Stomach smooth muscle (tissue), 2 donors: Measurements from ENCODE around the gene TSC22D1.

Source experiments
- H3K27ac ChIP-seq: one replicate; pipeline ENCODE4 v1.7.0; 2013; ENCODE audit warnings: mild to moderate bottlenecking, low read length, inconsistent platforms
- H3K27me3 ChIP-seq, 2 donors: one replicate each; pipeline ENCODE4 v1.7.0; 2013; ENCODE audit warnings: low read length in 2 of 2; ENCODE audit not compliant: insufficient read depth in 2 of 2, control insufficient read depth in 1 of 2
- H3K36me3 ChIP-seq, 2 donors: one replicate each; pipeline ENCODE4 v1.7.0; 2013; ENCODE audit warnings: low read length in 2 of 2; ENCODE audit not compliant: control insufficient read depth in 2 of 2, insufficient read depth in 2 of 2
- H3K4me1 ChIP-seq: one replicate; pipeline ENCODE4 v1.7.0; 2013; ENCODE audit warnings: low read length; ENCODE audit not compliant: control insufficient read depth, insufficient read depth
- H3K4me3 ChIP-seq, 2 donors: one replicate each; pipeline ENCODE4 v1.7.0; 2013; ENCODE audit warnings: low read length in 2 of 2
- H3K9ac ChIP-seq, 2 donors: one replicate each; pipeline ENCODE4 v1.7.0; 2013; ENCODE audit warnings: low read length in 2 of 2, mild to moderate bottlenecking in 1 of 2
- H3K9me3 ChIP-seq, 2 donors: one replicate each; pipeline ENCODE4 v1.7.0; 2013; ENCODE audit warnings: low read length in 2 of 2; ENCODE audit not compliant: control insufficient read depth in 2 of 2
- donor health status: healthy.
- donor health status: Pancreatic carcinoma.

Gene TSC22D1

GRCh38 chr13:44439452-44440024 is 136.6 kb downstream of the TSC22D1 start:
- Histone ChIP-seq H3K27me3 (no peaks in the 10 kb centered on the region), H3K27ac (peak overlapping the region; percentile 56), H3K9me3 (no peaks in the 10 kb centered on the region), H3K4me3 (peak overlapping the region; percentile 3 to 16), H3K4me1 (peaks cover 14% of the 10 kb centered on the region), H3K36me3 (peaks cover under 1 to 3% of the 10 kb centered on the region in 2 donors), H3K9ac (peak overlapping the region; percentile 16 to 30)

- Histone ChIP-seq H3K9ac (no peak overlapping the region), H3K4me1 (peaks cover 14% of the 10 kb centered on the region), H3K4me3 (no peak overlapping the region), H3K9me3 (no peaks in the 10 kb centered on the region), H3K27me3 (no peaks in the 10 kb centered on the region), H3K36me3 (peaks cover 11 to 16% of the 10 kb centered on the region in 2 donors), H3K27ac (no peak overlapping the region)
Observed at GRCh38 chr13:44438234-44438579, 137.9 kb downstream of the TSC22D1 start.

- Histone ChIP-seq H3K4me1 (peaks cover 21% of the 10 kb centered on the region), H3K9me3 (no peaks in the 10 kb centered on the region), H3K27ac (peak overlapping the region; percentile 69), H3K4me3 (peak overlapping the region; percentile 71 to 98), H3K36me3 (peaks cover 14 to 17% of the 10 kb centered on the region in 2 donors), H3K9ac (peak overlapping the region; percentile 70 to 71), H3K27me3 (no peaks in the 10 kb centered on the region)
Observed at GRCh38 chr13:44437356-44438233, 138.5 kb downstream of the TSC22D1 start.

GRCh38 chr13:44436589-44437337 is 139.4 kb downstream of the TSC22D1 start:
- Histone ChIP-seq H3K4me1 (peaks cover 25% of the 10 kb centered on the region), H3K9ac (peak overlapping the region; percentile 97 to 100), H3K9me3 (no peaks in the 10 kb centered on the region), H3K27me3 (no peaks in the 10 kb centered on the region), H3K27ac (peak overlapping the region; percentile 95), H3K4me3 (peak overlapping the region; percentile 98 to 99), H3K36me3 (peaks cover 15 to 17% of the 10 kb centered on the region in 2 donors)

GRCh38 chr13:44435919-44436510 is 140.1 kb downstream of the TSC22D1 start:
- H3K4me1 ChIP-seq, result peaks cover 25% of the 10 kb centered on the region
- H3K36me3 ChIP-seq, result peaks cover 15 to 17% of the 10 kb centered on the region in 2 donors
- H3K4me3 ChIP-seq, result peak overlapping the region; percentile 98 to 99
- no peaks in the 10 kb centered on the region for H3K9me3 ChIP-seq
- no peaks in the 10 kb centered on the region for H3K27me3 ChIP-seq
- H3K9ac ChIP-seq, result peak overlapping the region; percentile 97 to 100
- peak overlapping the region; percentile 95 for H3K27ac ChIP-seq

- H3K36me3 ChIP-seq, result peaks cover 15 to 17% of the 10 kb centered on the region in 2 donors
- peak overlapping the region; percentile 97 to 100 for H3K9ac ChIP-seq
- no peaks in the 10 kb centered on the region for H3K27me3 ChIP-seq
- H3K9me3 ChIP-seq, result no peaks in the 10 kb centered on the region
- H3K27ac ChIP-seq, result peak overlapping the region; percentile 95
- peak overlapping the region; percentile 98 to 99 for H3K4me3 ChIP-seq
- H3K4me1 ChIP-seq, result peaks cover 25% of the 10 kb centered on the region
Observed at GRCh38 chr13:44435142-44435918, 140.8 kb downstream of the TSC22D1 start.

GRCh38 chr13:44434766-44435141 is 141.4 kb downstream of the TSC22D1 start:
- H3K9me3 ChIP-seq, result no peaks in the 10 kb centered on the region
- H3K27ac ChIP-seq, result peak overlapping the region; percentile 95
- peak overlapping the region; percentile 37 to 100 for H3K9ac ChIP-seq
- peak overlapping the region; percentile 98 to 99 for H3K4me3 ChIP-seq
- H3K27me3 ChIP-seq, result no peaks in the 10 kb centered on the region
- peaks cover 22% of the 10 kb centered on the region for H3K4me1 ChIP-seq
- peaks cover 15 to 17% of the 10 kb centered on the region in 2 donors for H3K36me3 ChIP-seq

GRCh38 chr13:44433863-44434765 is 142.0 kb downstream of the TSC22D1 start:
- Histone ChIP-seq H3K9ac (peak overlapping the region; percentile 37 to 100), H3K4me3 (peak overlapping the region; percentile 98 to 99), H3K4me1 (peaks cover 16% of the 10 kb centered on the region), H3K9me3 (no peaks in the 10 kb centered on the region), H3K27ac (peak overlapping the region; percentile 95), H3K36me3 (peaks cover 15 to 17% of the 10 kb centered on the region in 2 donors), H3K27me3 (no peaks in the 10 kb centered on the region)

GRCh38 chr13:44432650-44433049 is 143.5 kb downstream of the TSC22D1 start:
- Histone ChIP-seq H3K36me3 (peaks cover 15 to 17% of the 10 kb centered on the region in 2 donors), H3K9ac (no peak overlapping the region), H3K4me1 (peaks cover 13% of the 10 kb centered on the region), H3K27me3 (no peaks in the 10 kb centered on the region), H3K27ac (no peak overlapping the region), H3K9me3 (peaks cover 0 to 1% of the 10 kb centered on the region in 2 donors), H3K4me3 (peak overlapping the region; percentile 98 to 99)
